Loucy (cell line): ENCODE measurements around the gene TBX3.

Source experiments
- H2AFZ ChIP-seq: fragments of 200-600 bp; sonication (generic); 2 replicates; pipeline ENCODE4 v1.6.0; 2016; ENCODE audit warnings: antibody characterized with exemption, mild to moderate bottlenecking, low read length, moderate library complexity
- H3F3A ChIP-seq: fragments of 200-600 bp; 2 replicates; pipeline ENCODE4 v1.6.0; 2016; ENCODE audit warnings: antibody characterized with exemption, low read depth, mild to moderate bottlenecking
- H3K27me3 ChIP-seq: fragments of 200-600 bp; sonication (generic); 2 replicates; pipeline ENCODE4 v1.6.1; 2014; ENCODE audit warnings: low read length, mild to moderate bottlenecking; ENCODE audit not compliant: insufficient read depth, poor library complexity, severe bottlenecking
- H3K36me3 ChIP-seq: fragments of 200-600 bp; sonication (generic); 2 replicates; pipeline ENCODE4 v1.6.1; 2016; ENCODE audit warnings: low read length; ENCODE audit not compliant: insufficient read depth
- H3K4me1 ChIP-seq: fragments of 200-600 bp; sonication (generic); 2 replicates; pipeline ENCODE4 v1.5.1; 2014; ENCODE audit warnings: low read length, mild to moderate bottlenecking; ENCODE audit not compliant: insufficient read depth, poor library complexity, severe bottlenecking
- H3K4me2 ChIP-seq: fragments of 200-600 bp; sonication (generic); 2 replicates; pipeline ENCODE4 v1.6.0; 2014; ENCODE audit warnings: antibody characterized with exemption, low read length, low read depth, mild to moderate bottlenecking; ENCODE audit not compliant: poor library complexity, severe bottlenecking
- H3K4me3 ChIP-seq: fragments of 200-600 bp; sonication (generic); 2 replicates; pipeline ENCODE4 v1.5.1; 2014; ENCODE audit warnings: low read length, mild to moderate bottlenecking, mixed read lengths; ENCODE audit not compliant: poor library complexity, severe bottlenecking
- H3K79me2 ChIP-seq: fragments of 200-600 bp; sonication (generic); 2 replicates; pipeline ENCODE4 v1.6.1; 2014; ENCODE audit warnings: low read length; ENCODE audit not compliant: insufficient read depth
- H3K9ac ChIP-seq: fragments of 200-600 bp; sonication (generic); 2 replicates; pipeline ENCODE4 v1.6.0; 2014; ENCODE audit warnings: mild to moderate bottlenecking, low read depth, low read length, moderate library complexity; ENCODE audit not compliant: poor library complexity, severe bottlenecking
- H3K9me2 ChIP-seq: fragments of 200-600 bp; sonication (generic); replicated peaks from 2 replicates; pipeline ENCODE4 v1.6.1; 2016; ENCODE audit warnings: low read depth, low read length, mixed read lengths
- H3K9me3 ChIP-seq: fragments of 200-600 bp; sonication (generic); 2 replicates; pipeline ENCODE4 v1.6.1; 2014; ENCODE audit warnings: mild to moderate bottlenecking, antibody characterized with exemption, low read length, low read depth; ENCODE audit not compliant: insufficient read depth
- H4K20me1 ChIP-seq: fragments of 200-600 bp; sonication (generic); 2 replicates; pipeline ENCODE4 v1.6.0; 2014; ENCODE audit warnings: antibody characterized with exemption, low read length, mild to moderate bottlenecking; ENCODE audit not compliant: insufficient read depth, poor library complexity, severe bottlenecking
- EZH2phosphoT487 ChIP-seq: fragments of 200-600 bp; IDR thresholded peaks from 2 replicates; pipeline ENCODE4 v1.6.1; 2018; ENCODE audit warnings: antibody characterized with exemption, mild to moderate bottlenecking, moderate library complexity, borderline replicate concordance
- TF ChIP-seq, protein P1 (sequence below): fragments of 200-600 bp; sonication (generic); conservative IDR thresholded peaks from 2 replicates; pipeline ENCODE4 v1.5.1; 2014; ENCODE audit warnings: mild to moderate bottlenecking, antibody characterized with exemption, low read length

The TBX3 gene

GRCh38 chr12:114704096-114704495 lies 20.1 kb upstream of the TBX3 start:
- H3K9me2 ChIP-seq: no peaks in the 10 kb centered on the region
- no peak overlapping the region for H3K4me2 ChIP-seq
- no peak overlapping the region for H3K4me3 ChIP-seq
- H3K27me3 ChIP-seq: no peaks in the 10 kb centered on the region
- no peaks in the 10 kb centered on the region for H3K4me1 ChIP-seq
- no peak for TF ChIP-seq EZH2phosphoT487
- TF ChIP-seq, protein P1, sequence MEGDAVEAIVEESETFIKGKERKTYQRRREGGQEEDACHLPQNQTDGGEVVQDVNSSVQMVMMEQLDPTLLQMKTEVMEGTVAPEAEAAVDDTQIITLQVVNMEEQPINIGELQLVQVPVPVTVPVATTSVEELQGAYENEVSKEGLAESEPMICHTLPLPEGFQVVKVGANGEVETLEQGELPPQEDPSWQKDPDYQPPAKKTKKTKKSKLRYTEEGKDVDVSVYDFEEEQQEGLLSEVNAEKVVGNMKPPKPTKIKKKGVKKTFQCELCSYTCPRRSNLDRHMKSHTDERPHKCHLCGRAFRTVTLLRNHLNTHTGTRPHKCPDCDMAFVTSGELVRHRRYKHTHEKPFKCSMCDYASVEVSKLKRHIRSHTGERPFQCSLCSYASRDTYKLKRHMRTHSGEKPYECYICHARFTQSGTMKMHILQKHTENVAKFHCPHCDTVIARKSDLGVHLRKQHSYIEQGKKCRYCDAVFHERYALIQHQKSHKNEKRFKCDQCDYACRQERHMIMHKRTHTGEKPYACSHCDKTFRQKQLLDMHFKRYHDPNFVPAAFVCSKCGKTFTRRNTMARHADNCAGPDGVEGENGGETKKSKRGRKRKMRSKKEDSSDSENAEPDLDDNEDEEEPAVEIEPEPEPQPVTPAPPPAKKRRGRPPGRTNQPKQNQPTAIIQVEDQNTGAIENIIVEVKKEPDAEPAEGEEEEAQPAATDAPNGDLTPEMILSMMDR: no peak
- H3K9me3 ChIP-seq: no peaks in the 10 kb centered on the region
- H4K20me1 ChIP-seq: no peaks in the 10 kb centered on the region
- no peak overlapping the region for H3K9ac ChIP-seq
- no peaks in the 10 kb centered on the region for H3K36me3 ChIP-seq
- H3F3A ChIP-seq: no peaks in the 10 kb centered on the region
- no peaks in the 10 kb centered on the region for H3K79me2 ChIP-seq
- no peak overlapping the region for H2AFZ ChIP-seq

DNA sequence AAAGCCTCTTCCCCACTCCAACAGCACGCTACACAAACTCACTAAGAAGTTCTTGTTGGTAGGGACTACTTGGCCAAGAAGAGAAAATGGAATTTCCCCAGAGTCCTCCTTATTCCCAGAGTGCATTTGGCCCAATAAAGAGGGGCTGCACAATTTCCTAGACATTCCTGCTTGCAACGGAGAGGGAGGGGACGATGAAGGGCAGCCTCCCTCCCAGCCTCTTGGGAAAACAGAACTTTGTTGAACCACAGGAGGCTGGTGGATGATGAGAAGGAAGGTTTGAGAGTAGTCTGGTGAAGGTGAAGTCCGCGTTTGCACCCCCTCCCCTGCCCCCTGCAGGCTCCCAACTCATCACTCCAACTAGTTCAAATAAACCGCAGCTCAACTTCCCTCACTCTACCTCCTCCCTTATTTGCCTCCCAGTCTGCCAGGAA lies 19.1 kb upstream of the TBX3 start:
- H2AFZ ChIP-seq: no peak overlapping the region
- no peaks in the 10 kb centered on the region for H3K36me3 ChIP-seq
- H3F3A ChIP-seq: no peaks in the 10 kb centered on the region
- no peaks in the 10 kb centered on the region for H3K4me1 ChIP-seq
- no peaks in the 10 kb centered on the region for H4K20me1 ChIP-seq
- H3K4me2 ChIP-seq: no peak overlapping the region
- TF ChIP-seq EZH2phosphoT487: no peak
- TF ChIP-seq, protein P1: no peak
- no peaks in the 10 kb centered on the region for H3K79me2 ChIP-seq
- H3K9me2 ChIP-seq: no peaks in the 10 kb centered on the region
- no peaks in the 10 kb centered on the region for H3K27me3 ChIP-seq
- H3K4me3 ChIP-seq: no peak overlapping the region
- H3K9ac ChIP-seq: no peak overlapping the region
- no peaks in the 10 kb centered on the region for H3K9me3 ChIP-seq

DNA sequence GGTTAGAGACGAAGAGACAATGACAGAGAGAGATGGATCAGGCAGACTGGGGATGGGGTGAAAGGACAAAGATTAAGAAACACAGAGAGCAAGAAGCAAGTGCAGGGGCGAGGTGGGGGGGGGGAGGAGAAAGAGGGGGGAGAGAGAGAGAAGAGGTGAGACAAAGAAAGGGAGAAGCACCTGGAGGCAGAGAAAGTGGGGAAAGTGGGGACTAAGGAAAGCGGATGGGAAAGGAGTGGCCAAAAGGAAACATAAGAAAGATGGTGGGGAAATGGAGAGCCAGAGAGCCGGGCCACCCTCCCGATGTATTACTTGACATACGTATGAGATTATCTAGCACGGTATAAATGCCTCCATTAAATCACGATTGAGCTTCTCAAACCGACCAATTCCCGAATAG lies 18.5 kb upstream of the TBX3 start:
- Histone ChIP-seq H3K4me1 (no peaks in the 10 kb centered on the region), H3K9me3 (no peaks in the 10 kb centered on the region), H3K27me3 (no peaks in the 10 kb centered on the region), H4K20me1 (no peaks in the 10 kb centered on the region), H3K36me3 (no peaks in the 10 kb centered on the region), H3K9ac (no peak overlapping the region), H3K4me3 (no peak overlapping the region), H3K4me2 (no peak overlapping the region), H3K79me2 (no peaks in the 10 kb centered on the region), H2AFZ (no peak overlapping the region), H3K9me2 (no peaks in the 10 kb centered on the region), H3F3A (no peaks in the 10 kb centered on the region)
- no peak for TF ChIP-seq EZH2phosphoT487
- TF ChIP-seq, protein P1: no peak
